Measurements from ENCODE around the gene ADIG. TPM values are rescaled to one million over a fixed set of nuclear protein-coding genes. Genes with fewer than 3 reads are reported as not detected.

ADIG gene
- total and polyA plus RNA-seq, 10 donors, result not detected

GRCh38 chr20:38583306-38583705, 2.3 kb downstream of the ADIG start:
- no peaks in the 10 kb centered on the region for H3K4me1 ChIP-seq
- H3K27me3 ChIP-seq (replicated peaks in 1 of 7), result peaks cover 0 to 36% (median 0%) of the 10 kb centered on the region in 7 donors
- no peak overlapping the region for H3K27ac ChIP-seq
- intact Hi-C loops (cut with DNase I; ENCODE audit: low total_unique reads), result no loop called here
- no peak for DNase-seq
- peaks cover 0 to 1% (median 0%) of the 10 kb centered on the region in 6 donors for H3K36me3 ChIP-seq
- H3K4me3 ChIP-seq, result no peak overlapping the region
- TF ChIP-seq POLR2AphosphoS5 (IDR thresholded peaks at IDR 0.05) (no peak), POLR2A (IDR thresholded peaks at IDR 0.05) (no peak), CTCF (IDR thresholded peaks at IDR 0.05 in 8 of 11, conservative IDR thresholded peaks at IDR 0.05 in 3 of 11) (no peak)
- no peaks in the 10 kb centered on the region for H3K9me3 ChIP-seq
- WGBS, 5 donors, result 78 to 94% (median 88%) methylated on average over 4 of the region's 4 CpGs

DNA sequence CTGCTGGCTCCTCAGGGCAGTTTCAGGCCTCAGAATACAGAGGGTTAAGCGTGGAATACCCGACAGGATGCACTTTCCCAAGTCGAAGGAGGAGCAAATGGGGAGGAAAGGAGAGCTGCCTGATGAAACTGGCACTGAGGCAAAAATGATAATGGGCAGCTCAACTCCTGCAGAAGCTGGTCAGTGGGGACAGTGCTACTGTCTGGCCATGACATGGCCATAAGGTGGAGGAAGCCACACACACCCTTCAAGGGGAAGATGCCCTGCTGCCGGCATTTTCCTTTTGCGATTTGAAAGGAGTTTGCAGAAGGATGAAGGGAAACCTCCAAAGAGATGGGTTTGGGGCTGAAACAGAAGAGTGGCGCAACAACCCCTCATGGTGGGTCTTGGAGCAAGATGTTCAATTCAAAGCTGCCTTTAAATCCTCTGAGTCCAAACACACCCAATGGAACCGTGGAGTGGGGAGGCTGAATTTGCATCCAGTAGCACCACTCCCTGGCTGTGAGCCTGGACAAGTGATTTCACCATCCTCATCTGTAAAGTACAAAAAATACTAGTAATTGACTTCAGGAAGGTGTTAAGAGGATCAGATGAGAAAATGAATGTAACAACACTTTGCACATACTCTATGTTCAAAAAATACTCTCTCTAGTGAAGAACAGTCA, 3.2 kb downstream of the ADIG start:
- WGBS, 5 donors, result 48 to 60% (median 57%) methylated on average over 5 to 7 of the region's 7 CpGs
- intact Hi-C loops (cut with DNase I; ENCODE audit: low total_unique reads), result no loop called here

GRCh38 chr20:38585404-38586180, 4.6 kb downstream of the ADIG start:
- Histone ChIP-seq H3K4me1 (no peaks in the 10 kb centered on the region), H3K4me3 (no peak overlapping the region), H3K27me3 (replicated peaks in 1 of 7) (peaks cover 0 to 51% (median 0%) of the 10 kb centered on the region in 7 donors), H3K9me3 (no peaks in the 10 kb centered on the region), H3K36me3 (no peaks in the 10 kb centered on the region), H3K27ac (no peak overlapping the region)
- WGBS, 5 donors, result 83 to 89% (median 84%) methylated on average over 9 to 10 of the region's 10 CpGs
- intact Hi-C loops (cut with DNase I; ENCODE audit: low total_unique reads), result no loop called here
- no peak for DNase-seq
- TF ChIP-seq POLR2AphosphoS5 (IDR thresholded peaks at IDR 0.05) (no peak), POLR2A (IDR thresholded peaks at IDR 0.05) (no peak), CTCF (IDR thresholded peaks at IDR 0.05 in 8 of 11, conservative IDR thresholded peaks at IDR 0.05 in 3 of 11) (no peak)

More for the DNA sequence above, 3.2 kb downstream of the ADIG start:
- H3K27me3 ChIP-seq (replicated peaks in 1 of 7), result peaks cover 0 to 45% (median 0%) of the 10 kb centered on the region in 7 donors
- H3K4me1 ChIP-seq, result no peaks in the 10 kb centered on the region
- TF ChIP-seq POLR2AphosphoS5 (IDR thresholded peaks at IDR 0.05), result no peak
- no peak for TF ChIP-seq POLR2A (IDR thresholded peaks at IDR 0.05)
- TF ChIP-seq CTCF (IDR thresholded peaks at IDR 0.05 in 8 of 11, conservative IDR thresholded peaks at IDR 0.05 in 3 of 11), result no peak
- no peak overlapping the region for H3K27ac ChIP-seq
- no peak overlapping the region for H3K4me3 ChIP-seq
- H3K9me3 ChIP-seq, result no peaks in the 10 kb centered on the region
- H3K36me3 ChIP-seq, result no peaks in the 10 kb centered on the region
- DNase-seq, result no peak

DNA sequence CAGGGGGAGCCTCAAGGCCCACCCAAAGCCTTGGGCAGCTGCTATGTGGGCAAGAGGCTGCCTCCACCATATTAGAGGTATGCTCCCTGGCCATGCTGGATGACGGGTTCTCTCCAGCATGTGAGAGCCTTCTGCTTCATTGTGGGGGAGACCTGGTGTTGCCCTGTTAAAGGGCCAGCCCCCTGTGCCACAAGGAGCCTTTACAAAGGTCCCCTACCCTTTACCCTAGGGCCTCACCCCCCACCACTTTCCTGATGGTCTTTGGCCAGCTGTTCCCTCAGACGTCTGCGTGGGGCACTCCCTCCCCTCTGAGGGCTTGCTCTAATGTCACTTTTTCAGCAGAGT, 5.2 kb downstream of the ADIG start:
- H3K27ac ChIP-seq, result no peak overlapping the region
- intact Hi-C loops (cut with DNase I; ENCODE audit: low total_unique reads), result no loop called here
- H3K27me3 ChIP-seq (replicated peaks in 1 of 7), result peaks cover 0 to 55% (median 0%) of the 10 kb centered on the region in 7 donors
- no peaks in the 10 kb centered on the region for H3K36me3 ChIP-seq
- no peaks in the 10 kb centered on the region for H3K4me1 ChIP-seq
- TF ChIP-seq POLR2AphosphoS5 (IDR thresholded peaks at IDR 0.05) (no peak), POLR2A (IDR thresholded peaks at IDR 0.05) (no peak), CTCF (IDR thresholded peaks at IDR 0.05 in 8 of 11, conservative IDR thresholded peaks at IDR 0.05 in 3 of 11) (no peak)
- no peak overlapping the region for H3K4me3 ChIP-seq
- 54 to 72% (median 71%) methylated on average over 2 to 3 of the region's 3 CpGs for WGBS, 5 donors
- H3K9me3 ChIP-seq, result no peaks in the 10 kb centered on the region
- no peak for DNase-seq

All from spleen (tissue), 11 donors.